ENCODE measurements around the gene CHRNE.

CHRNE gene
- total RNA-seq: 0.78 reads per million in 2 experiments

- DNase-seq (ENCODE audit: low read depth): peak; percentile 73
Observed at GRCh38 chr17:4903051-4903818, at the start of gene CHRNE. TSS of gene CHRNE (minus strand) at chr17:4903098. CDS start at chr17:4903063, 35 bp downstream.

- DNase-seq (ENCODE audit: low read depth): no peak
Observed at GRCh38 chr17:4951486-4951885, 48.6 kb upstream of the CHRNE start.

GRCh38 chr17:4950746-4951204 is 47.9 kb upstream of the CHRNE start, which contains the start of gene ENO3:
TSS of gene ENO3 (plus strand) at chr17:4951119. CDS start at chr17:4951830, 711 bp downstream.
- DNase-seq (ENCODE audit: low read depth): no peak

- DNase-seq (ENCODE audit: low read depth): no peak
Observed at GRCh38 chr17:4950075-4950745, 47.3 kb upstream of the CHRNE start.

- DNase-seq (ENCODE audit: low read depth): peak; percentile 68
Observed at GRCh38 chr17:4949321-4950074, 46.6 kb upstream of the CHRNE start.

GRCh38 chr17:4948931-4949320 is 46.0 kb upstream of the CHRNE start:
- DNase-seq (ENCODE audit: low read depth): peak; percentile 47

- DNase-seq (ENCODE audit: low read depth): peak; percentile 85
Observed at GRCh38 chr17:4948166-4948930, 45.5 kb upstream of the CHRNE start, which contains the start of gene PFN1. TSS of gene PFN1 (minus strand) at chr17:4948530. CDS start at chr17:4948394, 136 bp downstream.

GRCh38 chr17:4947411-4948165 is 44.7 kb upstream of the CHRNE start:
- peak; percentile 40 for DNase-seq (ENCODE audit: low read depth)

- no peak for DNase-seq (ENCODE audit: low read depth)
Observed at GRCh38 chr17:4947010-4947410, 44.1 kb upstream of the CHRNE start.

- DNase-seq (ENCODE audit: low read depth): no peak
Observed at GRCh38 chr17:4946312-4946976, 43.5 kb upstream of the CHRNE start.

GRCh38 chr17:4945944-4946280 is 43.0 kb upstream of the CHRNE start:
- no peak for DNase-seq (ENCODE audit: low read depth)

GRCh38 chr17:4945176-4945943 is 42.5 kb upstream of the CHRNE start:
- DNase-seq (ENCODE audit: low read depth): peak; percentile 64

GRCh38 chr17:4944554-4945175 is 41.8 kb upstream of the CHRNE start:
- no peak for DNase-seq (ENCODE audit: low read depth)

GRCh38 chr17:4944163-4944553 is 41.3 kb upstream of the CHRNE start:
- DNase-seq (ENCODE audit: low read depth): peak; percentile 29

GRCh38 chr17:4942760-4943508 is 40.0 kb upstream of the CHRNE start:
- DNase-seq (ENCODE audit: low read depth): no peak

- no peak for DNase-seq (ENCODE audit: low read depth)
Observed at GRCh38 chr17:4941319-4941610, 38.4 kb upstream of the CHRNE start.

- peak; percentile 22 for DNase-seq (ENCODE audit: low read depth)
Observed at GRCh38 chr17:4940555-4941318, 37.8 kb upstream of the CHRNE start.
